ENCODE results near the gene C2orf80. TPM values are rescaled to one million over a fixed set of nuclear protein-coding genes. Genes with fewer than 3 reads are reported as not detected.

The C2orf80 gene
- total RNA-seq, 1 donor from 2014 or later = not detected

GRCh38 chr2:208204166-208204565, 14.3 kb upstream of the C2orf80 start:
- H3K27me3 Mint-ChIP-seq (ENCODE audit: low read depth) = no peaks in the 10 kb centered on the region
- no peak overlapping the region for H3K27ac Mint-ChIP-seq
- H3K4me3 Mint-ChIP-seq = no peak overlapping the region
- no peaks in the 10 kb centered on the region for H3K9me3 Mint-ChIP-seq
- H3K36me3 Mint-ChIP-seq = no peaks in the 10 kb centered on the region
- H3K4me1 Mint-ChIP-seq = peaks cover 4% of the 10 kb centered on the region
- TF ChIP-seq CTCF (IDR thresholded peaks at IDR 0.05; ENCODE audit: unreplicated experiment) = no peak
- no peak for DNase-seq (ENCODE audit: low spot score in 2 of 2, unreplicated experiment in 2 of 2)

- Mint-ChIP-seq H3K36me3 (no peaks in the 10 kb centered on the region), H3K27ac (no peak overlapping the region), H3K4me1 (peaks cover 4% of the 10 kb centered on the region), H3K9me3 (no peaks in the 10 kb centered on the region), H3K27me3 (ENCODE audit: low read depth) (no peaks in the 10 kb centered on the region), H3K4me3 (no peak overlapping the region)
- DNase-seq (ENCODE audit: low spot score in 2 of 2, unreplicated experiment in 2 of 2) = no peak
- TF ChIP-seq CTCF (IDR thresholded peaks at IDR 0.05; ENCODE audit: unreplicated experiment) = no peak
These were observed 5.7 kb upstream of the C2orf80 start for GRCh38 chr2:208195531-208195930.

GRCh38 chr2:208192611-208193236, 2.9 kb upstream of the C2orf80 start:
- no peak for TF ChIP-seq CTCF (IDR thresholded peaks at IDR 0.05; ENCODE audit: unreplicated experiment)
- H3K4me3 Mint-ChIP-seq = no peak overlapping the region
- H3K27ac Mint-ChIP-seq = no peak overlapping the region
- H3K27me3 Mint-ChIP-seq (ENCODE audit: low read depth) = no peaks in the 10 kb centered on the region
- no peak for DNase-seq (ENCODE audit: low spot score in 2 of 2, unreplicated experiment in 2 of 2)
- H3K36me3 Mint-ChIP-seq = no peaks in the 10 kb centered on the region
- H3K4me1 Mint-ChIP-seq = peaks cover 9% of the 10 kb centered on the region
- H3K9me3 Mint-ChIP-seq = no peaks in the 10 kb centered on the region

GRCh38 chr2:208189069-208189809, 591 bp downstream of the C2orf80 start:
- no peak for TF ChIP-seq CTCF (IDR thresholded peaks at IDR 0.05; ENCODE audit: unreplicated experiment)
- Mint-ChIP-seq H3K36me3 (no peaks in the 10 kb centered on the region), H3K27ac (no peak overlapping the region), H3K4me3 (no peak overlapping the region), H3K4me1 (peaks cover 10% of the 10 kb centered on the region), H3K27me3 (ENCODE audit: low read depth) (peaks cover 4% of the 10 kb centered on the region), H3K9me3 (no peaks in the 10 kb centered on the region)
- DNase-seq (ENCODE audit: low spot score in 2 of 2, unreplicated experiment in 2 of 2) = no peak

GRCh38 chr2:208186893-208187292, 2.9 kb downstream of the C2orf80 start:
- Mint-ChIP-seq H3K4me1 (peaks cover 20% of the 10 kb centered on the region), H3K36me3 (no peaks in the 10 kb centered on the region), H3K4me3 (no peak overlapping the region), H3K9me3 (no peaks in the 10 kb centered on the region), H3K27me3 (ENCODE audit: low read depth) (peaks cover 8% of the 10 kb centered on the region), H3K27ac (no peak overlapping the region)
- no peak for DNase-seq (ENCODE audit: low spot score in 2 of 2, unreplicated experiment in 2 of 2)
- TF ChIP-seq CTCF (IDR thresholded peaks at IDR 0.05; ENCODE audit: unreplicated experiment) = no peak

Data from mesothelial cell of epicardium (in vitro differentiated cells).